ENCODE data around the gene RYR1. TPM values are rescaled to one million over a fixed set of nuclear protein-coding genes. Genes with fewer than 3 reads are reported as not detected.
"Not testable (repeated sequence)": the region's sequence is repeated elsewhere in the genome, so short reads cannot be mapped to it uniquely, and the experiment has no call there.

RYR1 gene
- total RNA-seq, 2 experiments from 2014 or later: 0.54 to 1.4 TPM

- Histone ChIP-seq H3K36me3 (ENCODE audit: insufficient read depth, low read length) (no peaks in the 10 kb centered on the region), H3K9me3 (ENCODE audit: low read length) (no peaks in the 10 kb centered on the region), H3K4me3 (ENCODE audit: low read depth, low read length, poor library complexity, severe bottlenecking) (no peak overlapping the region), H4K20me1 (ENCODE audit: insufficient read depth, low read length) (no peaks in the 10 kb centered on the region), H3K4me2 (ENCODE audit: low read length) (no peak overlapping the region), H3K9me2 (ENCODE audit: insufficient read depth, low read length) (no peaks in the 10 kb centered on the region), H3K4me1 (ENCODE audit: insufficient read depth, low read length, poor library complexity, severe bottlenecking) (peaks cover 8% of the 10 kb centered on the region), H3K79me2 (ENCODE audit: insufficient read depth, low read depth, low read length) (no peaks in the 10 kb centered on the region), H2AFZ (ENCODE audit: low read length) (no peak overlapping the region), H3K27ac (ENCODE audit: low read depth, low read length, poor library complexity, severe bottlenecking) (no peak overlapping the region)
- DNase-seq (ENCODE audit: low spot score): no peak
- POLR2A ChIA-PET: no interaction called here
- TF ChIP-seq CTCF (conservative IDR thresholded peaks at IDR 0.05; ENCODE audit: low read length) (no peak), EZH2phosphoT487 (IDR thresholded peaks at IDR 0.05; ENCODE audit: borderline replicate concordance, low read depth, low read length) (no peak)
- intact Hi-C loops (cut with micrococcal nuclease; ENCODE audit: unreplicated experiment): no loop called here
- CTCF ChIA-PET (ENCODE audit: unreplicated experiment): no interaction called here
- BruUV-seq (replicated peaks): no TSS peak
Measured at GRCh38 chr19:38571682-38572081, 138.2 kb downstream of the RYR1 start.

- Histone ChIP-seq H3K4me3 (ENCODE audit: low read depth, low read length, poor library complexity, severe bottlenecking) (no peak overlapping the region), H4K20me1 (ENCODE audit: insufficient read depth, low read length) (no peaks in the 10 kb centered on the region), H2AFZ (ENCODE audit: low read length) (no peak overlapping the region), H3K9me3 (ENCODE audit: low read length) (no peaks in the 10 kb centered on the region), H3K79me2 (ENCODE audit: insufficient read depth, low read depth, low read length) (no peaks in the 10 kb centered on the region), H3K36me3 (ENCODE audit: insufficient read depth, low read length) (no peaks in the 10 kb centered on the region), H3K27ac (ENCODE audit: low read depth, low read length, poor library complexity, severe bottlenecking) (no peak overlapping the region), H3K4me1 (ENCODE audit: insufficient read depth, low read length, poor library complexity, severe bottlenecking) (peaks cover 12% of the 10 kb centered on the region), H3K4me2 (ENCODE audit: low read length) (no peak overlapping the region), H3K9me2 (ENCODE audit: insufficient read depth, low read length) (no peaks in the 10 kb centered on the region)
- TF ChIP-seq CTCF (conservative IDR thresholded peaks at IDR 0.05; ENCODE audit: low read length) (no peak), EZH2phosphoT487 (IDR thresholded peaks at IDR 0.05; ENCODE audit: borderline replicate concordance, low read depth, low read length) (no peak)
- intact Hi-C loops (cut with micrococcal nuclease; ENCODE audit: unreplicated experiment): no loop called here
- POLR2A ChIA-PET: no interaction called here
- no TSS peak for BruUV-seq (replicated peaks)
- no peak for DNase-seq (ENCODE audit: low spot score)
- CTCF ChIA-PET (ENCODE audit: unreplicated experiment): no interaction called here
Measured at GRCh38 chr19:38577826-38578225, 144.3 kb downstream of the RYR1 start.

DNA sequence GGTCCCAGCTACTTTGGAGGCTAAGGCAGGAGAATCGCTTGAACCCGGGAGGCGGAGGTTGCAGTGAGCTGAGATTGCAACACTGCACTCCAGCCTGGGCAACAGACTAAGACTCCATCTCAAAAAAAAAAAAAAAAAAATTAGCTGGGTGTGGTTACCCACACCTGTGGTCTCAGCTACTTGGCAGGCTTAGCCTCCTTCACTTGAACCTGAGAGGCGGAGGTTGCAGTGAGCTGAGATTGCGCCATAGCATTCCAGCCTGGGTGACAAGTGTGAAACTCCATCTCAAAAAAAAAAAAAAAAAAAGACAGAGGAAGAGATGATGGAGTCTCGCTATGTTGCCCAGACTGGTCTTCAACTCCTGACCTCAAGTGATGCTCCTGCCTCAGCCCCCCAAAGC is 145.8 kb downstream of the RYR1 start:
- H3K4me3 ChIP-seq (ENCODE audit: low read depth, low read length, poor library complexity, severe bottlenecking); H3K27ac ChIP-seq (ENCODE audit: low read depth, low read length, poor library complexity, severe bottlenecking); intact Hi-C loops (cut with micrococcal nuclease; ENCODE audit: unreplicated experiment); H3K79me2 ChIP-seq (ENCODE audit: insufficient read depth, low read depth, low read length); H2AFZ ChIP-seq (ENCODE audit: low read length); H3K9me2 ChIP-seq (ENCODE audit: insufficient read depth, low read length); H3K4me2 ChIP-seq (ENCODE audit: low read length); BruUV-seq (replicated peaks); H4K20me1 ChIP-seq (ENCODE audit: insufficient read depth, low read length); H3K36me3 ChIP-seq (ENCODE audit: insufficient read depth, low read length); DNase-seq (ENCODE audit: low spot score); CTCF ChIA-PET (ENCODE audit: unreplicated experiment); H3K9me3 ChIP-seq (ENCODE audit: low read length): not testable (repeated sequence)
- peaks cover 27% of the 10 kb centered on the region for H3K4me1 ChIP-seq (ENCODE audit: insufficient read depth, low read length, poor library complexity, severe bottlenecking)
- POLR2A ChIA-PET: interaction anchor here (0.6 to 0.7 kb wide), 3 partner anchors 100 to 370 kb away, joined by 3 to 4 read pairs (median 4); no protein-coding TSS in a partner anchor

Measured in OCI-LY7 (cell line).